Subcutaneous adipose tissue (tissue), 4 donors: Measurements from ENCODE around the gene TIMM44. TPM values are rescaled to one million over a fixed set of nuclear protein-coding genes. Genes with fewer than 3 reads are reported as not detected.

ENCODE experiments used
- CTCF ChIP-seq: fragments of 450-650 bp; IDR thresholded peaks from one replicate; pipeline ENCODE4 v1.5.1; 2016; ENCODE audit warnings: low read depth, mild to moderate bottlenecking, control low read depth, antibody characterized with exemption, moderate library complexity
- total RNA-seq, 4 donors: library from RNA; depleted of rRNA; stranded (reverse); fragments of >200 nt; gene quantifications; one replicate each; pipeline ENCODE4 v1.1.0, GENCODE V29; 2016

TIMM44 gene
- total RNA-seq, 4 donors from 2014 or later, result 31.6 to 44.1 (median 38.0) TPM

GRCh38 chr19:7941895-7942596, 1.4 kb downstream of the TIMM44 start:
- no peak for TF ChIP-seq CTCF

- TF ChIP-seq CTCF, result no peak
Measured at GRCh38 chr19:7940841-7941240, 2.6 kb downstream of the TIMM44 start.

GRCh38 chr19:7934766-7935165, 8.7 kb downstream of the TIMM44 start:
- no peak for TF ChIP-seq CTCF

- TF ChIP-seq CTCF, result no peak
Measured at GRCh38 chr19:7933828-7934725, 9.4 kb downstream of the TIMM44 start.

GRCh38 chr19:7933411-7933810, 10.1 kb downstream of the TIMM44 start:
- TF ChIP-seq CTCF, result no peak

- no peak for TF ChIP-seq CTCF
Measured at GRCh38 chr19:7932930-7933300, 10.6 kb downstream of the TIMM44 start.

GRCh38 chr19:7932276-7932929, 11.1 kb downstream of the TIMM44 start:
- no peak for TF ChIP-seq CTCF
